Uterus (tissue), 4 donors: ENCODE data around the gene ACTR8. TPM values are rescaled to one million over a fixed set of nuclear protein-coding genes. Genes with fewer than 3 reads are reported as not detected.

Source experiments
- DNase-seq, 2 donors: peaks; one replicate each; pipeline ENCODE4 v3.0.0-alpha.2; 2019 to 2020
- H3K27ac ChIP-seq, 2 donors: fragments of 200-600 bp; sonication (generic); 1 replicate in 1 of 2; 2 replicates in 1 of 2; pipeline ENCODE4 v1.5.1; 2016 to 2018
- H3K27me3 ChIP-seq, 2 donors: fragments of 200-600 bp; sonication (generic); one replicate each; pipeline ENCODE4 v1.5.1; 2018 to 2019; ENCODE audit warnings: control low read depth in 1 of 2
- H3K36me3 ChIP-seq, 2 donors: fragments of 200-600 bp; sonication (generic); one replicate each; pipeline ENCODE4 v1.5.1; 2019; ENCODE audit warnings: control low read depth in 1 of 2
- H3K4me1 ChIP-seq, 2 donors: fragments of 200-600 bp; sonication (generic); one replicate each; pipeline ENCODE4 v1.5.1; 2018 to 2019; ENCODE audit warnings: control low read depth in 1 of 2
- H3K4me3 ChIP-seq, 2 donors: fragments of 200-600 bp; sonication (generic); 1 replicate in 1 of 2; 2 replicates in 1 of 2; pipeline ENCODE4 v1.5.1; 2018 to 2019; ENCODE audit warnings: mild to moderate bottlenecking in 1 of 2
- H3K9me3 ChIP-seq, 2 donors: fragments of 200-600 bp; sonication (generic); one replicate each; pipeline ENCODE4 v1.5.1; 2019; ENCODE audit warnings: control low read depth in 1 of 2
- CTCF ChIP-seq, 4 experiments: fragments of 200-600 bp in 2 of 4; fragments of 450-650 bp in 2 of 4; sonication (generic) in 2 of 4; IDR thresholded peaks; one replicate each; pipeline ENCODE4 v1.5.1; 2016 to 2019; ENCODE audit warnings: antibody characterized with exemption in 4 of 4, mild to moderate bottlenecking in 2 of 4, moderate library complexity in 1 of 4
- POLR2A ChIP-seq, 2 donors: fragments of 450-650 bp; IDR thresholded peaks; one replicate each; pipeline ENCODE4 v1.6.1; 2016; ENCODE audit warnings: antibody characterized with exemption in 2 of 2, mild to moderate bottlenecking in 1 of 2, moderate library complexity in 1 of 2
- intact Hi-C: fragments of 100-400 bp; cut with DNase I; formaldehyde crosslinking; loops from one replicate; pipeline ENCODE4 v1.15.1; 2023; ENCODE audit warnings: low total_unique reads
- total RNA-seq, 4 donors: library from RNA; depleted of rRNA in 3 of 4; stranded (reverse); fragments of >200 nt in 3 of 4; gene quantifications; one replicate each; pipeline versions ENCODE4 v1.1.0 to v1.2.4, GENCODE V29; 2014 to 2023
- donor health status: DM: yes; HTN: yes; CAD: no.

Gene ACTR8
- total RNA-seq, 4 donors from 2014 or later, result 23.2 to 56.8 (median 31.6) TPM

DNA sequence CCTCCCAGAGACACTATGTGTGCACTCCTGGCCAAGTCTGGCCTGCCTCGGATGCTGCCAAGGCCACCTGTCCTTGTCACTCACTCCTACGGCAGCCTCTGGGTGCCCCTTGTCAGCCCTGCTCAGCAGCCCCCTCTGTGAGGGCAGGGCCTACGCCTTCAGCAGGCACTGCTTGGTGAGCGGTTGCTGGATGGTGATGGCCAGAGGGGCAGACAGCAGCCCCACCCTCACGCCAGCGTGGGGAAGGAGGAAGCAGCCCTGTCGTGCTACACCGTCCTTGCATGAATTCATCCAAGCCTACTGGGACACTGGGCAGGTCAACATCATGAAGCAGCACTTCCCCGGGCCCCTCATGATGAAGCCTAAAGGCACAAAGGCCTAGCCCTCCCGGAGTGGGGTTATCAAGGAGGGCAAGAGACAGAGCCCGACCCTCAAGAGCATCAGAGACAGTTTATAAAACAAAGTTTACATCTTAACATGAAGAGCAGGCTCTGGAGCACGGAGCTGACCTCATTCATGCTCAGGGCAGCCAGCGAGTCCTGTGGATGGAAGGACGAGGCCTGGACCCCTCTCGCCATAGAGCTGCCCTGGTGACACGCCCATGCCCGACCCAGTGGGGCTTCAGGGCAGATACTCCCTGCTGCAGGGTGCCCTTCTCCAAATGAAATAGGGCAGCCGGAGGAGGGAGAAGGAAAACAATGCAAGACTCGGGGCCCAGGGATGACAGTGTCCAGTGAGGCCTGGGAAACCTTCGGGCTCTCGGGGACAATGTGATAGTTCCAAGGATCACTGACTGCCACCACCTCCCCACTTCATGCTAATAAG lies 61.0 kb downstream of the ACTR8 start:
- intact Hi-C loops, result no loop called here
- no peaks in the 10 kb centered on the region for H3K4me1 ChIP-seq
- H3K36me3 ChIP-seq, result no peaks in the 10 kb centered on the region
- no peak for DNase-seq
- no peaks in the 10 kb centered on the region for H3K9me3 ChIP-seq
- H3K4me3 ChIP-seq, result no peak overlapping the region
- H3K27ac ChIP-seq, result no peak overlapping the region
- TF ChIP-seq POLR2A (IDR thresholded peaks at IDR 0.05), result no peak
- no peak for TF ChIP-seq CTCF (IDR thresholded peaks at IDR 0.05)
- H3K27me3 ChIP-seq, result no peaks in the 10 kb centered on the region

DNA sequence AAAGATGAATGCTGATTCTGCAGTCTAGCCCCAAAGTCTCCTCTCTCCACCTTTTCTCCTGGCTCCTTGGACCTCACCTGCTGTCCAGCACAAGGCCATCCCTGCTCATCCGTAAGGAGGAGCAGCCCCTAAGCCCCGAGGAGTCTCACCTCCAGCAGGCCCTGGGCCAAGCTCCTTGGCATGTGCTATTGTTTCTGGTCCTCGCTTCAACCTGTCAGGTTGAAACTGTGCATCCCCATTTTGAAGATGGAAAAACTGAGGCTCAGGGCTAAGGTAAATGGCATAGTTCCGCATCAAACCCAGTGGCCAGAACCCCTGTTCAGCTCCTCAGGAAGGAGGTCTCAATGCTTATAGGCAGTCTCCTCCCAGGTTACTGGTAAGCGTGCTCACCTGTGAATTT lies 61.9 kb downstream of the ACTR8 start:
- Histone ChIP-seq H3K27ac (no peak overlapping the region), H3K36me3 (no peaks in the 10 kb centered on the region), H3K4me1 (no peaks in the 10 kb centered on the region), H3K4me3 (no peak overlapping the region), H3K27me3 (no peaks in the 10 kb centered on the region), H3K9me3 (no peaks in the 10 kb centered on the region)
- no peak for TF ChIP-seq CTCF (IDR thresholded peaks at IDR 0.05)
- TF ChIP-seq POLR2A (IDR thresholded peaks at IDR 0.05), result no peak
- no peak for DNase-seq
- intact Hi-C loops, result no loop called here

DNA sequence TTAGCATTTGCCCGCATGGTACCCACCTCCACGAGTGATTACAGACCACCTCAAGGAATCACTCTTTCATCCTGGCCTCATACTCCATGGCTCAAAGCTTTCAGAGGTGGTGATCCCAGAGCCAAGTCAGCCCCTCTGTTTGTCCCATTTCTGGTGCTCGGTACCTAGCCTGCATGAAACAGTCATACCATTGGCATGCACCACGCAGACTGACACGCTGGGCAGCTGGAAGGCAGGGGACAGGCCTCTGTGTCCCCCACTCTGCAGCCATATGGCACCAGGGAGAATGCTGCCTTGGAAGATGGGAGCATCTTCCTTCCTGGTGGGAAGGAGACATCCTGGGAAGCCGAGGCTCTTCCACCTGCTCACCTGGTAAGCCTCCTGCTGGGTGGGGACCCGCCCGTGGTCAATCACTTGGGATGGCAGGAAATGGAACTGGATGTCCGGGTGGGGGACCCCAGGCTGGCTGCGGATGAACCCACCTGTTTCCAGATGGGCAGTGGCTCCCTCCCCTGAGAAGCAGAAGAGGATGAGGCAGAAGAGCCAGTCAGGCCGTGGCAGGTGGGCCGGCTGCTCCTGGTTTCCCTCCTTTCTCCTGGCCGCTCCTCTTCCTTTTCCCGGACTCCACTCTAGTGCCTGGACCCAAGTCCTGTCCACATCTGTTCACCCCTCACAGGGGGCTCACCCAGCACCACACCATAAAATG lies 62.6 kb downstream of the ACTR8 start:
- H3K27ac ChIP-seq, result no peak overlapping the region
- H3K36me3 ChIP-seq, result no peaks in the 10 kb centered on the region
- no peaks in the 10 kb centered on the region for H3K4me1 ChIP-seq
- intact Hi-C loops, result no loop called here
- no peak for DNase-seq
- no peaks in the 10 kb centered on the region for H3K27me3 ChIP-seq
- TF ChIP-seq CTCF (IDR thresholded peaks at IDR 0.05), result no peak
- no peak for TF ChIP-seq POLR2A (IDR thresholded peaks at IDR 0.05)
- no peaks in the 10 kb centered on the region for H3K9me3 ChIP-seq
- no peak overlapping the region for H3K4me3 ChIP-seq

DNA sequence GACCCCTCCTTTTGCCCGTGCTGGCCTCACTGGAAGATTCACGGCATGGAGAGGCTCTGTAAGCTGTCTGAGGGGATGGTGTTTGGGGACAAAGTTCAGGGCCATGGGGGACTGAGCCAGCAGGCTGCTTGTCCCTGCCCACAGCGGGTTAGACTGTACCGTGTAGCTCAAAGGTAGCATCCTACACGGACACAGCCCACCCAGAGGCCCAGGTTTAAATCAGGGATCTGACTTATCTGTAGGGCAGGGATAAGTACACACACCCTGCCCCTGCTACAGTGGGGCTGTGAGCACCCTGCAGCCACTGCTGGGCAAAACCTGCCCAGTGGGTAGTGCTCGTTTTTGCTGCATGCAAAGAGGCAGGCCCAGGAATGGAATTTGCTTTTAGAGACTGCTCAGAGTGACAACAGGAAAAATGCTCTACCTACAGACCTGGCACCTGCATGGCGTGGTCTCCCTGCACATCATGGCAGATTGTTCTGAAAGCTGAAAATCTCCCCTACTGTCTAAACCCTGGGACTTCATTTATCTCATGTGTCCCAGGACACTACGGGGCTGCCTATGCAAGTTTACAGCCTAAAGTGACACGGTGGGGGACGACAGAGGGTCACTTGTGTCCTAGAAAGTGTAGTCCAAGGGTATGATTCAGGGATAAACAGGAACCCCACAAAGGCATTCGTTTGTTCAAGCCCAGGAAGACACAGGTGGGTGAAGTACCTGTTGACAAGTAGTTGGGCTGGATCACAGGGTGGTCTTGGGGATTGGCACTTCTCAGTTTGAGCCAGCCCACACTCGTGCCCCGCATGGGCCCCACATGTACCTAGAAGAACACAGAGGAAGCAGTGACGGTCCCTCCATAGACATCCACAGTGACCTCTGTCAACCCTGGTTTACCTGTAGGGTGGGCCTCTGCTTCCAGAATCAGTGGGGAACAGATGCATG lies 63.5 kb downstream of the ACTR8 start:
- intact Hi-C loops, result no loop called here
- Histone ChIP-seq H3K27ac (no peak overlapping the region), H3K9me3 (no peaks in the 10 kb centered on the region), H3K36me3 (no peaks in the 10 kb centered on the region), H3K4me3 (no peak overlapping the region), H3K27me3 (no peaks in the 10 kb centered on the region), H3K4me1 (no peaks in the 10 kb centered on the region)
- TF ChIP-seq POLR2A (IDR thresholded peaks at IDR 0.05), result no peak
- no peak for TF ChIP-seq CTCF (IDR thresholded peaks at IDR 0.05)
- no peak for DNase-seq
